ENCODE results near the gene KNTC1. TPM values are rescaled to one million over a fixed set of nuclear protein-coding genes. Genes with fewer than 3 reads are reported as not detected.
"Not testable (repeated sequence)": the region's sequence is repeated elsewhere in the genome, so short reads cannot be mapped to it uniquely, and the experiment has no call there.

The KNTC1 gene
- total RNA-seq, 2 donors from 2014 or later: 2.2 to 3.0 TPM

- no peaks in the 10 kb centered on the region for H3K27me3 ChIP-seq
- TF ChIP-seq CTCF (IDR thresholded peaks at IDR 0.05): no peak
- no peaks in the 10 kb centered on the region for H3K4me1 ChIP-seq
- no peak overlapping the region for H3K27ac ChIP-seq
- no peaks in the 10 kb centered on the region for H3K36me3 ChIP-seq
- H3K4me3 ChIP-seq: no peak overlapping the region
- H3K9me3 ChIP-seq: no peaks in the 10 kb centered on the region
- DNase-seq (ENCODE audit: low spot score): no peak
These were observed 57.3 kb downstream of the KNTC1 start for GRCh38 chr12:122584177-122584863.

- no peak overlapping the region for H3K27ac ChIP-seq
- TF ChIP-seq CTCF (IDR thresholded peaks at IDR 0.05): no peak
These were observed 63.9 kb downstream of the KNTC1 start for GRCh38 chr12:122590990-122591389.

GRCh38 chr12:122591966-122592365, 64.9 kb downstream of the KNTC1 start:
- not testable (repeated sequence) for H3K4me3 ChIP-seq; DNase-seq (ENCODE audit: low spot score); H3K9me3 ChIP-seq; H3K27me3 ChIP-seq; H3K27ac ChIP-seq; H3K36me3 ChIP-seq; H3K4me1 ChIP-seq

More at GRCh38 chr12:122590990-122591389, 63.9 kb downstream of the KNTC1 start:
- Histone ChIP-seq H3K9me3 (no peaks in the 10 kb centered on the region), H3K36me3 (no peaks in the 10 kb centered on the region), H3K27me3 (no peaks in the 10 kb centered on the region), H3K4me1 (no peaks in the 10 kb centered on the region), H3K4me3 (no peak overlapping the region)
- DNase-seq (ENCODE audit: low spot score): no peak

GRCh38 chr12:122592543-122592942, 65.5 kb downstream of the KNTC1 start:
- not testable (repeated sequence) for H3K4me3 ChIP-seq; H3K9me3 ChIP-seq; H3K36me3 ChIP-seq; DNase-seq (ENCODE audit: low spot score); H3K4me1 ChIP-seq; H3K27me3 ChIP-seq; H3K27ac ChIP-seq

GRCh38 chr12:122593910-122594309, 66.9 kb downstream of the KNTC1 start:
- no peak overlapping the region for H3K27ac ChIP-seq

GRCh38 chr12:122596838-122597237, 69.8 kb downstream of the KNTC1 start:
- no peak for TF ChIP-seq CTCF (IDR thresholded peaks at IDR 0.05)
- H3K9me3 ChIP-seq: no peaks in the 10 kb centered on the region
- no peaks in the 10 kb centered on the region for H3K36me3 ChIP-seq
- no peaks in the 10 kb centered on the region for H3K27me3 ChIP-seq
- H3K4me3 ChIP-seq: no peak overlapping the region
- DNase-seq (ENCODE audit: low spot score): no peak
- no peaks in the 10 kb centered on the region for H3K4me1 ChIP-seq
- no peak overlapping the region for H3K27ac ChIP-seq

More at GRCh38 chr12:122593910-122594309, 66.9 kb downstream of the KNTC1 start:
- Histone ChIP-seq H3K4me3 (no peak overlapping the region), H3K4me1 (no peaks in the 10 kb centered on the region), H3K27me3 (no peaks in the 10 kb centered on the region), H3K9me3 (no peaks in the 10 kb centered on the region), H3K36me3 (no peaks in the 10 kb centered on the region)
- TF ChIP-seq CTCF (IDR thresholded peaks at IDR 0.05): no peak
- no peak for DNase-seq (ENCODE audit: low spot score)

- no peak for TF ChIP-seq CTCF (IDR thresholded peaks at IDR 0.05)
- Histone ChIP-seq H3K9me3 (no peaks in the 10 kb centered on the region), H3K36me3 (no peaks in the 10 kb centered on the region), H3K4me3 (no peak overlapping the region), H3K27ac (no peak overlapping the region), H3K27me3 (no peaks in the 10 kb centered on the region), H3K4me1 (no peaks in the 10 kb centered on the region)
- no peak for DNase-seq (ENCODE audit: low spot score)
These were observed 75.4 kb downstream of the KNTC1 start for GRCh38 chr12:122602456-122602855.
